GM23338 (cell line): ENCODE measurements around the gene RAP1A. TPM values are rescaled to one million over a fixed set of nuclear protein-coding genes. Genes with fewer than 3 reads are reported as not detected.
A peak's percentile ranks its signal among the peaks of the same experiment; 100 is the strongest.

Source experiments
- ATAC-seq: fragments of 200-7000 bp; cut with Tn5 transposase; 3 replicates; pipeline ENCODE4 v1.9.1; 2020
- DNase-seq: peaks from one replicate; pipeline ENCODE4 v3.0.0-alpha.2; 2015; ENCODE audit warnings: low spot score
- H2AFZ ChIP-seq: fragments of 200-600 bp; sonication (generic); 2 replicates; pipeline ENCODE4 v1.8.0; 2016; ENCODE audit warnings: antibody characterized with exemption, mild to moderate bottlenecking, moderate library complexity
- H3F3A ChIP-seq: fragments of 200-600 bp; sonication (generic); replicated peaks from 2 replicates; pipeline ENCODE4 v1.8.0; 2017; ENCODE audit warnings: antibody characterized with exemption, mixed run types, low read depth
- H3K27ac ChIP-seq: fragments of 200-600 bp; sonication (generic); 2 replicates; pipeline ENCODE4 v1.6.1; 2016; ENCODE audit warnings: low read depth
- H3K27me3 ChIP-seq: fragments of 200-600 bp; sonication (generic); 2 replicates; pipeline ENCODE4 v1.8.0; 2016; ENCODE audit warnings: mild to moderate bottlenecking, mixed run types, moderate library complexity; ENCODE audit not compliant: insufficient read depth
- H3K36me3 ChIP-seq: fragments of 200-600 bp; sonication (generic); 2 replicates; pipeline ENCODE4 v1.8.0; 2016; ENCODE audit warnings: mild to moderate bottlenecking; ENCODE audit not compliant: insufficient read depth
- H3K4me1 ChIP-seq: fragments of 200-600 bp; sonication (generic); 2 replicates; pipeline ENCODE4 v1.8.0; 2016; ENCODE audit warnings: mild to moderate bottlenecking, moderate library complexity; ENCODE audit not compliant: insufficient read depth
- H3K4me2 ChIP-seq: fragments of 200-600 bp; sonication (generic); 2 replicates; pipeline ENCODE4 v1.7.1; 2017; ENCODE audit warnings: mixed run types
- H3K4me3 ChIP-seq: fragments of 200-600 bp; sonication (generic); 2 replicates; pipeline ENCODE4 v1.6.1; 2016; ENCODE audit warnings: mixed run types
- H3K79me2 ChIP-seq: fragments of 200-600 bp; sonication (generic); replicated peaks from 2 replicates; pipeline ENCODE4 v1.8.0; 2017; ENCODE audit warnings: mild to moderate bottlenecking; ENCODE audit not compliant: insufficient read depth
- H3K9me2 ChIP-seq: fragments of 200-600 bp; sonication (generic); 2 replicates; pipeline ENCODE4 v1.8.0; 2017; ENCODE audit not compliant: insufficient read depth
- H4K20me1 ChIP-seq: fragments of 200-600 bp; sonication (generic); replicated peaks from 2 replicates; pipeline ENCODE4 v1.8.0; 2017; ENCODE audit warnings: mild to moderate bottlenecking; ENCODE audit not compliant: insufficient read depth
- H3K27ac Mint-ChIP-seq: 2 replicates; pipeline ENCODE4 v1.8.0; 2020; ENCODE audit warnings: inconsistent platforms, mild to moderate bottlenecking, moderate library complexity, mixed read lengths
- H3K27me3 Mint-ChIP-seq: 3 replicates; pipeline ENCODE4 v1.8.0; 2022; ENCODE audit warnings: low read depth, mild to moderate bottlenecking, moderate library complexity, mixed read lengths, inconsistent platforms; ENCODE audit not compliant: insufficient read depth, poor library complexity
- H3K36me3 Mint-ChIP-seq: 3 replicates; pipeline ENCODE4 v1.8.0; 2021; ENCODE audit warnings: low read depth, mild to moderate bottlenecking, inconsistent platforms, moderate library complexity, mixed read lengths
- H3K4me1 Mint-ChIP-seq: 3 replicates; pipeline ENCODE4 v1.8.0; 2020; ENCODE audit warnings: mild to moderate bottlenecking, inconsistent platforms, mixed read lengths
- H3K4me3 Mint-ChIP-seq: 3 replicates; pipeline ENCODE4 v1.8.0; 2021; ENCODE audit warnings: moderate library complexity, mild to moderate bottlenecking, inconsistent platforms, mixed read lengths
- H3K9me3 Mint-ChIP-seq: 3 replicates; pipeline ENCODE4 v1.8.0; 2020; ENCODE audit warnings: moderate library complexity, mild to moderate bottlenecking, inconsistent platforms, mixed read lengths
- CREB1 ChIP-seq: fragments of 250-450 bp; sonication (Bioruptor Pico); IDR thresholded peaks from 2 replicates; pipeline ENCODE4 v1.5.0; 2020; ENCODE audit warnings: low read depth, mild to moderate bottlenecking, moderate library complexity
- CTCF ChIP-seq, 2 experiments: fragments of 200-600 bp in 1 of 2; sonication (generic) in 1 of 2; conservative IDR thresholded peaks; 2 replicates each; pipeline versions ENCODE4 v1.5.1 to v1.6.1; 2016 to 2017; ENCODE audit warnings: antibody characterized with exemption in 2 of 2, low read depth in 2 of 2, mild to moderate bottlenecking in 2 of 2, moderate library complexity in 1 of 2
- ETS1 ChIP-seq: IDR thresholded peaks from 2 replicates; pipeline ENCODE4 v1.6.1; 2016; ENCODE audit warnings: antibody characterized with exemption
- EZH2 ChIP-seq: fragments of 200-600 bp; sonication (generic); IDR thresholded peaks from one replicate; pipeline ENCODE4 v1.8.0; 2017; ENCODE audit warnings: antibody characterized with exemption, mild to moderate bottlenecking, low read depth; ENCODE audit not compliant: unreplicated experiment
- EZH2phosphoT487 ChIP-seq: fragments of 200-600 bp; sonication (generic); IDR thresholded peaks from one replicate; pipeline ENCODE4 v1.8.1; 2018; ENCODE audit warnings: antibody characterized with exemption; ENCODE audit not compliant: unreplicated experiment
- JUNB ChIP-seq: IDR thresholded peaks from one replicate; pipeline ENCODE4 v1.6.1; 2016; ENCODE audit warnings: antibody characterized with exemption; ENCODE audit not compliant: unreplicated experiment
- NANOG ChIP-seq: IDR thresholded peaks from 2 replicates; pipeline ENCODE4 v1.6.1; 2016; ENCODE audit warnings: antibody characterized with exemption, borderline replicate concordance
- POLR2AphosphoS5 ChIP-seq: IDR thresholded peaks from 2 replicates; pipeline ENCODE4 v1.6.1; 2016; ENCODE audit warnings: antibody characterized with exemption, low read depth
- REST ChIP-seq: IDR thresholded peaks from one replicate; pipeline ENCODE4 v1.6.1; 2018; ENCODE audit warnings: antibody characterized with exemption; ENCODE audit not compliant: unreplicated experiment
- STAT1 ChIP-seq: IDR thresholded peaks from one replicate; pipeline ENCODE4 v1.6.1; 2016; ENCODE audit warnings: antibody characterized with exemption; ENCODE audit not compliant: unreplicated experiment
- ZNF114 ChIP-seq: fragments of 250-450 bp; sonication (Bioruptor Pico); IDR thresholded peaks from 2 replicates; pipeline ENCODE4 v1.5.0; 2020; ENCODE audit warnings: mild to moderate bottlenecking, moderate library complexity
- ZNF331 ChIP-seq: fragments of 250-450 bp; sonication (Bioruptor Pico); IDR thresholded peaks from 2 replicates; pipeline ENCODE4 v1.5.0; 2020; ENCODE audit warnings: low read depth, mild to moderate bottlenecking, moderate library complexity
- ZNF462 ChIP-seq: fragments of 250-450 bp; sonication (Bioruptor Pico); IDR thresholded peaks from 2 replicates; pipeline ENCODE4 v1.5.0; 2020; ENCODE audit warnings: mild to moderate bottlenecking, moderate library complexity
- polyA plus RNA-seq: library from polyadenylated mRNA; unstranded; fragments of >200 nt; fragmentation: Nextera tagmentation; extraction: Ambion mirVana; gene quantifications from 2 replicates; pipeline ENCODE4 v1.2.1, GENCODE V29; 2016
- total RNA-seq: library from RNA; depleted of rRNA; stranded (reverse); fragments of >200 nt; shearing (Covaris generic); gene quantifications from 2 replicates; pipeline ENCODE4 v1.2.3, GENCODE V29; 2014

Gene RAP1A
- total and polyA plus RNA-seq, 2 experiments from 2014 or later = 16.2 to 23.0 TPM

- Histone ChIP-seq H3K79me2 (peaks cover 46% of the 10 kb centered on the region), H3F3A (peaks cover 26% of the 10 kb centered on the region), H2AFZ (no peak overlapping the region), H3K4me2 (peak overlapping the region; percentile 95), H3K4me3 (peak overlapping the region; percentile 95), H3K4me1 (peaks cover 45% of the 10 kb centered on the region), H3K9me2 (no peaks in the 10 kb centered on the region), H3K27ac (0 out of 2 replicates have a peak overlapping the region, but pooled peaks have one; percentile 53), H3K27me3 (no peaks in the 10 kb centered on the region), H4K20me1 (peaks cover 17% of the 10 kb centered on the region), H3K36me3 (no peaks in the 10 kb centered on the region)
- no peak for TF ChIP-seq ZNF331
- TF ChIP-seq POLR2AphosphoS5 = no peak; the same call in 1 of the 2 replicates
- no peak for TF ChIP-seq EZH2phosphoT487
- TF ChIP-seq NANOG = no peak
- TF ChIP-seq CREB1 = no peak
- no peak for TF ChIP-seq ETS1
- TF ChIP-seq EZH2 = no peak
- TF ChIP-seq ZNF462 = no peak
- no peak for TF ChIP-seq ZNF114 (CRISPR knock-in tag)
- TF ChIP-seq REST = no peak
- TF ChIP-seq CTCF (conservative IDR thresholded peaks at IDR 0.05; ENCODE audit: low read depth in 2 of 2) = no peak
- TF ChIP-seq JUNB = no peak
- TF ChIP-seq STAT1 = no peak
- H3K9me3 Mint-ChIP-seq = no peaks in the 10 kb centered on the region; the same call in 2 of the 3 replicates
- H3K27me3 Mint-ChIP-seq = peaks cover 9% of the 10 kb centered on the region
- ATAC-seq (no peak), DNase-seq (no peak)
- no peak overlapping the region for H3K27ac Mint-ChIP-seq
- H3K4me3 Mint-ChIP-seq = no peak overlapping the region
- H3K4me1 Mint-ChIP-seq = peaks cover 14% of the 10 kb centered on the region
- H3K36me3 Mint-ChIP-seq = peaks cover 7% of the 10 kb centered on the region; the same call in 1 of the 3 replicates
Measured at GRCh38 chr1:111735321-111735720, 115.7 kb downstream of the RAP1A start.
